Activated CD4-positive, alpha-beta T cell treated with anti-CD3 and anti-CD28 coated beads, Interleukin-2, amount 50 U/mL, for 48 hours (primary cell): Measurements from ENCODE around the gene ZRANB3.
"Not testable (repeated sequence)": the region's sequence is repeated elsewhere in the genome, so short reads cannot be mapped to it uniquely, and the experiment has no call there.

Experiments used
- DNase-seq, 2 experiments: peaks; one replicate each; pipeline ENCODE4 v3.0.0-alpha.2; 2020

ZRANB3 gene

DNA sequence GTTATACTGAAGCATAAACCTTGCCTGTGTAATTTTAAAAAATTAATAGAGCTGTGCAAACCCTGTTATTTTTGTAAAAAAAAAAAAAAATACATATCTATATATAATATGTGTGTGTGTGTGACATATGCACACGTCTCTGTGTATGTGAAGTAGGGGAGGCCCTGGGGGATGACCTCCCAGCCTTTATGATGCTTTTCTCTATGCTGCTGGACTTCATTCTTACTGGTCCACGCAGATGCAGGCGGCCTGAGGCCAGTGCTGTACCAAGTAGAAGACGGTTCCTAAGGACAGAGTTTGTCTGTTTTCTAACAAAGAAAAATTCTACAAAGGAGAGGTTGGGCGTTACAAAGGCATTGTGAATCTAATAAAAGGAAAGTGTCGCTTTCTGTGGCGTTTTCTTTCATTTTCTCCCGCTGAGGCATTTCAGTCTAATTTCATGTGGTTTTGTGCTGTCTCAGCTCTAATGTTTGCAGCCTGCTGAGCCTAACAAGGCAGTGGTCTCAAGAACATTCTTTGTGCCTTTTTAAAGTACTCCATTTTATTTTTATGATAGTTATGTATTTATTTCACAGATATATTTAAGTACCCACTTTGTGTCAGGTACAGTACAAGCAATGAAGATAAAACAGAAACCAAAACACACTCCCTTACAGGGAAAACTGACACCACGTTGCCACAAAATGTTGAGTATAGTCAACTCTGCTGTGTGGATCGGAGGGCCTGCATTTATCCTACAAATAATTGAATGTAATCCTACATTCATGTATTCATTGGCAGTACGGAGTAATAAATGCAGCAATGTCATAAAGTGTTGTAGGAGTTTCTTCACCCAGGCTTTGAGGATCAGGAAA, 360.9 kb downstream of the ZRANB3 start:
- no peak for DNase-seq

DNA sequence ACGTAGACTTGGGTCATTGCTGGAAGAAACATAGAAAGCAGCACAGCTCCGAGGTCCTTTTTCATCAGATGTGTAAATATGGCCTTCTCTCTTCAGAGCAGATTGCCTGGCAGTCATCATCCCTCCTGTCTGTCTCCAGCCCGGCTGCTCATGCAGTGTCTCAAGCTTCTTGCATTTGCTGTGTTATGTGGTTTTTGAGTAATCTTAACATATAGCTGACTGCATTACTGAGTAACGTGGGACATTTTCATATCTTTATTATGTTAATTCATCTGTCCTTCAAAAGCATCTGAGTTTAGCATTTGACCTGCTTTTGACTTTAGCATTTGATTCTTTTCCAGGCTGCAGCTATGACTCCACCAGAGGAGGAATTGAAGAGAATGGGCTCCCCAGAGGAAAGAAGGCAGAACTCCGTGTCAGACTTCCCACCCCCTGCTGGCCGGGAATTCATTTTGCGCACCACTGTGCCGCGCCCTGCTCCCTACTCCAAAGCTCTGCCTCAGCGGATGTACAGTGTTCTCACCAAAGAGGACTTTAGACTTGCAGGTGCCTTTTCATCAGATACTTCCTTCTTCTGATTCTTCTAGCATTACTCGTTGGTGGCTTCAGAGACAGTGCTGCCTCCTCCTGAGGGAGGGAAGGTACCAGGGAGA, 362.7 kb downstream of the ZRANB3 start:
- DNase-seq, result no peak

DNA sequence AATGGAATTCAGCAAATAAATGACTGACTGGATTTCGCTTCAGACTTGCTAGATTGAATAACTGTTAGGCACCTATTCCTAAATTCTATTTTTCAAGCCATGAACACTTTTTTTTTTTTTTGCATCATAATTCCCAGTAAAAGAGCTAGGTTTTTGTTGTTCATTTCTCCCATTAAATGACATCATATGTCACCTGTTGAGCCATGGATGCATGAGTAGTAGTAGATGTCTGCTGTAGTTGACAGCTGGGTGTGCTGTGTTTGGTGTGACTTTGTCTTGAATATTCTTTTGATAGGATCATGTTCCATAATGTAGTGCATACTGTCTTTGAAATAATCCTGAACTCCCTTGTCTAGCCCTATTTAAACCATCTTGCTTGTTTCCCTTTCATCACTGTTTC, 363.7 kb downstream of the ZRANB3 start:
- no peak for DNase-seq

DNA sequence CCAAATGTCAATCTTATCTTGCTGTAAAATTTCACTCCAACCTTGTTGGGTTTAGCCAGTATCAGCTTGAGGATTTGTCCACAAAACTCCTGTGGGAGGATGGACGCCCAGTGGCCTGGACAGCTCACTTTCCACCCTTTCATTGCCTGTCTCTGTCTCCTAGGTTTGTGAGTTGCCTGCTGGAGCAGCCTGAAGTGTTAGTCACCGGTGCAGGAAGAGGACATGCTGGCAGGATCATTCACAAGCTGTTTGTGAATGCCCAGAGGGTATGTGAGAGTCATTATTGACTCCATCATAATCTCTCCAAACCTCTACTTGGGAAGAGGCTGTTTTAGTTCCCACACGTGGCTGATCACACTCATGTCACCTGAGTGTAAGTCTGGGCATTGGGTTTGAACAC, 366.6 kb downstream of the ZRANB3 start:
- DNase-seq, result no peak

DNA sequence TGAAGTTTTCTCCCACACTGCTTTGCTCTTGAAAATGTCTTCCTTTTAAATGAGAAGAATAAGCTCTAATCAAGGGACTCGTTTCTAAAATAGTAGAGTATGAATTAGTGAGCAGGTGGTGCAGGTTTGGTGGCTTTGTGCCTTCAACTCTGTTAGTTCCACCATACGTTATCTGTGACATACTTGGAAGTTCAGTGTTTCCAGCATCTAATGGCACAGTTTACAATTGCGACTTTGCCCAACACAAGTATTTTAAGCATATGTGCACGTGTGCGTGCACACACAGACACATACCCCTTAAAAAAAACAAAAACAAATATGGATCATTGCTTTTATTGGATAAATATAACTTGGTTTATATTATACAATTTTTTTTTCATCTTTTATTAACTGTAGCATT, 367.1 kb downstream of the ZRANB3 start:
- no peak for DNase-seq

DNA sequence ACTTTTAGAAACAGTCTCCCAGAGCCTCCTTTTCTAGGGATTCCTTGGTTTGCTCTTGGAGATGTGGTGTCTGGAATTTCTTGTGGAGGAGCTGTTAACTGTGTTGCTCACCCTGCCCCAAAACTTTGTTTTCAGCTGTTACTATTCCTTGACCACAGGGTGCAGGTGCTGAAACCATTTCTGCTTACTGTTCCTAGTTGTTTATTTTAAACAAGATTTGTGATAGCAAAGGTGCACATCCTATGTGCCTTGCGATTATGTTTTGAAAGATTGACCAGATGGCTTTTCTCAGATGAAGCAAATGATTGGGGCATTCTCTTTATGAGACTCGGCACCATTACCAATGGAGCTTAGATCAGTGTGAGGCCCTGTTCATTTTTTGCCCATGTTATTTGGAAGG, 367.7 kb downstream of the ZRANB3 start:
- no peak for DNase-seq

DNA sequence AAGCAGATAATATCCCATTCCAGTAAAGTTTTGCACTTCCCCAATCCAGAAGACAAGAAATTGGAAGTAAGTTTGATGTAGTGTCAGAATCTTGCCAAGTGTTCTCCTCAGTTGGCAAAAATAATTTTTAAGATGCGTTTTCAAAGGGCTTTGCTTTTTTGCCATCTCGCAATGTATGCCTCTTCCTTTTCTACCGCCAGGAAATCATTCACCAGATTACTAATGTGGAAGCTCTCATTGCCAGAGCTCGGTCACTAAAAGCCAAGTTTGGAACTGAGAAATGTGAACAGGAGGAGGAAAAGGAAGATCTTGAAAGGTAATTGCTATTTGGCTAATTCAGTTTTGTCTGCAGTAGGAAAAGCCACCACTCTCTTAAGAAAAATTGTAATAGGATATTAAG, 368.2 kb downstream of the ZRANB3 start:
- DNase-seq, result no peak

DNA sequence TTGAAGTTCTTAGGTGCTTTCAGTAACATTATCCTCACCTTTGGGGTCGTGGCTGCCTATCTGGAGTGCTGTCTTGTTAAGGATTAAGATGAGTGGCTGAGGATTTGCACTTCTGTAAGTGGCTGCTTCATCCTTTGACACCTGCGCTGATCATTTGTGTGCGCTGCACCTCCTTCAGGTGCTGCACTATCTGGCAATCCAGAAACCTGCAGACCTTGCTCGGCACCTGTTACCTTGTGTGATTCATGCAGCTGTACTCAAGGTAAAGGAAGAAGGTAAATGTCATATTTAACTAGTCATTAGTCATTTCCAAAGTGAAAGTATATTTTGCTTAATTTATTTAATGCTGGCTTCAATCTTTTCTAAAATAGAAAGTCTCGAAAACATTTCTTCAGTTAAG, 368.6 kb downstream of the ZRANB3 start:
- no peak for DNase-seq

DNA sequence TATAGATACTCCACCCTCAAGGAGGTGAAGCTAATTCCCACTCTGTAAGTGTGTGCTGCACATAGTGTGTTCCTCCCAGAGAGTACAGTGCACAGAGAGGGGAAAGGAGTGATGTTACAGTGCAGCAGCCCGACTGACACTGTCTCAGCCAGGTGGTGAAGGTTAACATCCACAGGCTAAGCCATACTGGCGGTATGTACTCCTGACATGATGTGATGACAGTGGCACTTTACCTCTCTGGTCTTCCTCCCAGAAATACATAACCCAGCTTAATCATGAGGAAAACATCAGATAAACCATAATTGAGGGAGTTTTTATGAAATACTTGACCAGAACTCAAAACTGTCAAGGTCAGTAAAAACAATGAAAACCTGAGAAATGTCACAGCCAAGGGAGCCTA, 371.8 kb downstream of the ZRANB3 start:
- DNase-seq, result no peak

DNA sequence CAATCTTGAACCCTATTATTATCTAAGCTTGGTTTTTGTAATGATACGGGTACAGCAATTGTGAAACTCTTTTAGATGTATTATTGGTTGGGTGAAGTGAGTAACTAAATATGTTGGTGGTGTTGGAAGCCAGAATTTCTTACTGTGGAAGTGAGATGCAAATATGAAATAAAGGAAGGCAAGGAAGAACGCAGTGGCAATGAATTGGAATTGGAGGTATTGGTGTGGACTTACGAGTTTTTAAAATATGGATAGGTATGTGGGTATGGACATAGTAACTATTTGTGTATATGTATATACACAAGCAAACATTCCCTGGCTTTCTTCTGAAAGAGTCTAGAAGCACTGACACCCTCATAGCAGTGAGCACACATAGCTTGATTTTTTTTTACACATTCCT, 373.2 kb downstream of the ZRANB3 start:
- DNase-seq, result no peak

DNA sequence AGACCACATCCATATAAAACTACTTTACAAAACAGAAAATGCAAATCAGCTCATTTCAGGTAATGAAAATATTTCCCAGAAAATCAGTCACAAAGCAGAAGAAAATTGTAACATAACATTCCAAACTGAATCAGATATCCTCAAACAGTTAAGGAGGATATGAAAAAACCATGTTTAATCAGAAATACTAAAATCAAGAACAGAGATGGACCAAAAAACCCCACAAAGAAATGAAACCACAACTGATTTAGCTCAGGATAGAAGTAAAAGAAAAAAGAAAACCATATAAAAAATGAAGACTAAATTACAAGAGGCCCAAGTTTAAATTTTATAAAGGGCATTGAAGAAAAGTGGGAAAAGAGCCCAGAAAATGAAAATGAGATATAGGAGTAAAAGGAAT, 376.1 kb downstream of the ZRANB3 start:
- DNase-seq, result no peak

DNA sequence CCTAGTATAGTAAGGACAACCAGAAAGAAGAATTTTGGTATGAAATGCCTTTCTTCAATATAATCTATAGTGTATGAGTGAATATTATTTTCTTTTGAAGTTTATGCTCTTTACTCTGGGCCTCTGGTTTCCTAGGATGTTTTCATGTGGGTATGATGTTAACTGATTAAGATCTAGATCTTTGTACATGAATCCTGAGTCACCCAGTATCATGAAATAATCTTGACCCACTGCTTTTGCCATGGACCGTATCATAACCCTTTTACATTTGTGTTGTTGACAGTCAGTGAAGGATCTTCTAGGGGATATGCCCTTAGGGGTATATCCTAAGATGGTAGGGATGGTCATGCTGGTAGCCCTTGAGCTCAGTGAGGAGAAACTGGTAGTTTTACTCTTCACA, 378.7 kb downstream of the ZRANB3 start:
- no peak for DNase-seq

DNA sequence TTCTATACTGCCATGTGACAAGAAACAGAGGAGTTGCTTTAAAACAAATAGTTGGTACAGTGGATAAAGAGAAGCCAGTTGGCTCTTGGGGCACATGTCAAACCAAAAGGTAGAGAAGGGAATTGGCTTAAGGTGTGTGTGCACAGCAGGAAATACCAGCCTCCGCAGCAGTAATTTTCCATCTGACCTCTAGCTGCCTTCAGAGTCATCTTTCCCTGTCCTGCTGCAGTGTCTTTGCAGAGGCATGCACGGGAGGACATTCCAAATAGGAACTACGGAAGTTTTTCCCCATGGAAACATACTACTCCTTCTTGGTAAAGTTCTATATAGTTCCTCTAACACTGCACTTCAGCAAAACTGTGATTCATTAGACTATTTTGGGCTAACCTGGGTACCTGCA, 379.4 kb downstream of the ZRANB3 start:
- no peak for DNase-seq

DNA sequence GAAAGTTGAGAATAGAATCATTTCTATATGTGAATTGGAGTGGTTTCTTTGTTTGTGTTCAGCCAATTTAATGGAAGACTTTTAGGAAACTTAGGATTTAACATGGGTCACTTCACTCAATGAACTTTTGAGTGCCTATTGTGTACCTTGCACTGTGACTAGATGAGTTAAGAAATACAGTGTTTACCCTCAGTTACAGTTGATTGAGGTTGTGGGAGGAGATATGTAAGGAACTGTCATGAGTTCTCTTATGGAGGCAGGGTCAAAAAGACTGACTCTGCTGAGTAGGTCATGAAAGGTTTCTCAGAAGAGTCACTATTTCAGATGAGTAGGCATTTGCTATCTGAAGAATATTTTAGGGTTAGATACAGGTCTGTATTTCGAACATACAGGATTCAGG, 380.3 kb downstream of the ZRANB3 start:
- no peak for DNase-seq

DNA sequence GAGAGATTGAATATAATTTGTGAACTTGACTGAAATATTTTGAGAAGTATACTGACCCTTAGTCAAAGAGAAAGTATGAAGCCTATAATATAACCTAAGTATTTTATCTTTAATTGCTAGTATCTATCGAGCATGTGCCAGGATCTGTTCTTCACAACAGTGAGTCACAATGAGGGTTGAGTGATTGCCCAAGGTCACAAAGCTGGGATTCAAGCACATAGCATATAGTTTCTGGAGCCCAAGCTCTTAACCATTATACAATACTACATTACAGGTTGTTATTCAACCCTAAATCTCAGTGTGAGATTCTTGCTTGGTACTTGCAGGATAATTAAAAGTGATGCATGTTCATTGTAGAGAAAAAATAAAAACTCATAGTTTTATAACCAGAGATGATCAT, 381.8 kb downstream of the ZRANB3 start:
- no peak for DNase-seq

DNA sequence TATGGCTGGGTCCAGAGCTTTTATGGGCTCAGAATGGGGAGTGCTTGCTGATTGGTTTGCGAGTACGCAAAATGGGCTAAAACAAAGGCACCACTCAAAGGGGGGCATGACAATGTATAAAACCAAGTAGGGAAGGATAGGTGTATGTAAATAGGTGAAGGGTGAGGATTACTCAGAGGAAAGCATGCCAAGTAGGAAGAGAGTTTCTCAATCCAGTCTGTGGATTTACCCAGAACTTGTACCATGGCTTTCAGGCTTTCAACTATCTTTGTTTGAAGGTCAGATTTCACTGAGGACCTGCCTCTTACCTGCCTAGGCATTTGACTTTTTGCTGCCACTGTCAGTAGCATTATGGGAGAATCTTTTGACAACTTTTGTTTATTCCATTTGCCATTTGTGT, 386.7 kb downstream of the ZRANB3 start:
- DNase-seq, result no peak

DNA sequence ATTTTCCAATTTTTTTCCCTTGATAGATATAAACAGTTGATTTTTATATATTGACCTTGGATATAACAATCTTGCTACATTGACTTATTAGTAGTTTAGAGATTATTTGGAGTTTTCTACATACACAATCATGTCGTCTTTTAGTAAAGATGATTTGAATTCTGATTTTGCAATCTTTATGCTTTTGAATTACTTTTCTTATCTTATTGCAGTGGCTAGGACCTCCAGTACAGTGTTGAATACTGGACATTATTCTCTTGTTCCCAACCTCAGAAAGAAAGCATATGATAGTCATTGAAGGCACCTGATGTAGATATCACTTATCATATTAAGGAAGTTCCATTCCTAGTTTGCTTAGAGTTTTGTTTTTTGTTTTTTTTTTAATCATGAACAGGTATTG, 388.7 kb downstream of the ZRANB3 start:
- DNase-seq, result no peak

DNA sequence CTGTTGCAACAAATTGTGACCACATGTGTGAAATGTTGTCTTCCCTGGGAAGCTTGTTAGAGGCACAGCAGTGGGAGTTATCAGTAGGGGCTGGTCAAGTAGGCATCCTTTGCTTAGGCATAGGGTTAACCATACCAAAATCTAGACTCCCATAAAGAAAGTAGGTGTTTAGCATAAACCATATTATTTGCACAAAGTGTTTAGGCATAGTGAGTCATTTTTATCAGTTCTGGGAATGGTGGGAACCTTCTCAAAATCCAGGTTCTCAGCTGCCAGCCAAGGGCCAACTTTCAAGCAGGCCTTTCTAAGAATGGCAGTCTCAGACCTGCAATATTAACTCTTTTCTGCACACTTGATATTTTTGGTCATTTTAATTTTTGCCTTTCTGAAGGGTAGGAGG, 390.4 kb downstream of the ZRANB3 start:
- DNase-seq, result no peak

DNA sequence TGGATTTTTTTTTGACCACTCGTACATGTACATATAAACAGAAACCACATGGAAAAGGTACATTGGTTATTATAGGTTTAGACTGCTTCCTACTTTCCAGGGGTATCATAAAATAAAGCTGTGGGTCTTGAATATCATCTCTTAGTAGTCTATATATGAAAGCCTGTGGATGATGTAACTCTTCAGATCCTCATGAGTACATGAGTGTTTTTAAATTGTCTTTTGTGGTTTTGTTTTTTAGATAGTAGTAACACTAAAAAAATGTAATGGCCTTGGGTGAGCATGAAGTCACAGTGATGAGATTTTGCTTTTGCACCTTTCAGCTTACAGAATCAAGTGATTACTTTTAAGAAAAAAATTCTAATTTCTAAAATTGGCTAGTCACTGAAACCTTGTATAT, 398.7 kb downstream of the ZRANB3 start:
- no peak for DNase-seq

DNA sequence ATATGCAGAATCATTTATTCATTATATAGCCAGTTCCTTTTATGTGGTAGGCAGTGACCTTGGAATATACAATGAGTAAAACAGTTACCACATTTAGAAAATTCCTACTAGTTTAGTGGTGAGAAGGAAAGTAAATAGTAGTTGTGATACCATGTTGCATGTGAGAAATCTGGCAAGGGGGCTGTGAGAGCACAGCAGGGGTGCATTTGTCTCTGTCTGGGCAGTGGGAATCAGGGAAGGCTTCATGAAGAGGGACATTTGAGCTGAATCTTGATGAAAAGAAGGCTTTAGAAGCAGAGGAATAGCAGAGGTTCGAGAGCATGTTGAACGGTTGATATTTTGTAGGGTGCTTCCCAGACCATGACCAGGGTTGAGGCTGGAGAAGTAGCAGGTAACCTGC, 400.3 kb downstream of the ZRANB3 start:
- DNase-seq, result no peak

DNA sequence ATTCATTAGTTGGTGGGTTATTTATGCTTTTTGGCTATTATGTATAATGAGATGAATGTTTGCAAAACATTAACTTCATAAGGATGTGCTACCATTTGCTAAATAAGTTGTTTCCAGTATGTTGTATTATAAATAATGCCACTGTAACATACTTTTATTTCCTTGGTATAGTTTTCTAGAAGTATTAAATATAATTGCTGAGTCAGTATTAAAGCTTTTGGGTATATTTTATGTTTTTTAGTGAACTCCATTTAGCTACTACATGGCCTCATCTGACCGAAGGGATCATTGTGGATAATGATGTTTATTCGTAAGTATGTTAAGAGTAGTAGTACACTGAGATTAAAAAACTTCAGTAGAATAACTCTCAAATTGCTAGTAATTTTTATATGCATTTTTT, 405.1 kb downstream of the ZRANB3 start:
- no peak for DNase-seq

DNA sequence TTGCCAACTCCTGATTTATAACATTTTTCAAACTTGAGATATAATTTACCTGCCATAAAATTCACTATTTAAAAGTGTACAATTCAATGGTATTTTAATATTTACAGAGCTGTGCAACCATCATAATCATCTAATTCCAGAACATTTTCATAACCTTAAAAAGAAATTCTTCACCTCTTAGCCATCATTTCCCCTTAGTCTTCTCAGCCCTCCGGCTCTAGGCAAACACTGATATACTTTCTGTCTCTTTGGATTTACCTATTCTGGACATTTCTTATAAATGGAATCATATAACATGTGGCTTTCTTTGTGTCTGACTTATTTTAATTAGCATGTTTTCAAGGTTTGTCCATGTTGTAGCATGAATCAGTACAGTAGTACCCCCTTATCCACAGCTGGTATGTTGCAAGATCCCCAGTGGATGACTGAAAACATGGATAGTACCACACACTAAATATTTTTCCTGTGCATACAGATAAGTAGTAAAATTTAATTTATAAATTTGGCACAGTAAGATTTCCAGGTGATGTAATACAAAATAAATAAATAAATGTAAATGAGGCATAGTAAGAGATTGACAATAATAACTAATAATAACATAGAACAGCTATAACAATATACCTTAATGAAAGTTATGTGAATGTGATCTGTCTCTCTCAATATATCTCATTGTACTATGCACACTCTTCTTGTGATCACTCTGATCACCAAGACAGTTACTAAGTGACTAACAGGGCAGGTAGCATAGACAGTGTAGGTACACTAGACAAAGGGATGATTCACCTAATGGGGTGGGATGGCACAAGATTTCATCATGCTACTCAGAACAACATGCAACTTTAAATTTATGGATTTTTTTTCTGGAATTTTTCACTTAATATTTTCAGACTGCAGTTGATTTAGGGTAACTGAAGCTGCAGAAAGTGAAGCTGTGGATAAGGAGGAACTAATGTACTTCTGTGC, 405.8 kb downstream of the ZRANB3 start:
- DNase-seq, result no peak

DNA sequence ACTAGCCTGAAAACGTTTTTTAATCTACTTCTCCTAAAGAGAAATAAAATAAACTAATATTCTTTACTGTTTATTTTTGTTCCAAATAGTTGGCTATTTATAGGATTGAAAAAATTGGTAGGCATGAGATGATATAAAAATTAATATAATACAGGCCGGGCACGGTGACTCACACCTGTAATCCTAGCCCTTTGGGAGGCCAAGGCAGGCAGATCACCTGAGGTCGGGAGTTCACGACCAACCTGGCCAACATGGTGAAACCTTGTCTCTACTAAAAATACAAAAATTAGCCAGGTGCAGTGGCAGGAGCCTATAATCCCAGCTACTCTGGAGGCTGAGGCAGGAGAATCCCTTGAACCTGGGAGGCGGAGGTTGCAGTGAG, 409.4 kb downstream of the ZRANB3 start:
- DNase-seq, result not testable (repeated sequence)
